A549 (cell line): ENCODE data around the gene GSC.

Experiments used
- BHLHE40 ChIP-seq: IDR thresholded peaks from 2 replicates; pipeline ENCODE4 v1.6.1; 2012; ENCODE audit warnings: low read depth, low read length, inconsistent platforms
- CTCF ChIP-seq: fragments of >200 bp; sonication (Bioruptor Twin); formaldehyde crosslinking; IDR thresholded peaks from 3 replicates; pipeline ENCODE4 v1.5.1; 2016
- ESRRA ChIP-seq: fragments of 150-350 bp; IDR thresholded peaks from 2 replicates; pipeline ENCODE4 v1.6.1; 2014; ENCODE audit warnings: mild to moderate bottlenecking, low read length, borderline replicate concordance
- PHF8 ChIP-seq: fragments of 200-600 bp; sonication (generic); IDR thresholded peaks from 2 replicates; pipeline ENCODE4 v1.6.1; 2016; ENCODE audit warnings: low read depth, mild to moderate bottlenecking, antibody characterized with exemption, moderate library complexity, borderline replicate concordance
- POLR2A ChIP-seq: IDR thresholded peaks from 2 replicates; pipeline ENCODE4 v1.6.1; 2012; ENCODE audit warnings: mild to moderate bottlenecking, low read length
- RFX5 ChIP-seq: fragments of 450-650 bp; IDR thresholded peaks from 2 replicates; pipeline ENCODE4 v1.7.1; 2014; ENCODE audit warnings: antibody characterized with exemption, mild to moderate bottlenecking, moderate library complexity
- SMC3 ChIP-seq: fragments of >200 bp; sonication (Bioruptor Twin); formaldehyde crosslinking; IDR thresholded peaks from 3 replicates; pipeline ENCODE4 v1.6.1; 2018; ENCODE audit warnings: inconsistent platforms
- ZFP36 ChIP-seq: fragments of 450-650 bp; IDR thresholded peaks from 2 replicates; pipeline ENCODE4 v1.6.1; 2014; ENCODE audit warnings: borderline replicate concordance; ENCODE audit not compliant: partially characterized antibody

GRCh38 chr14:94770251-94770749 is 387 bp upstream of the GSC start:
- TF ChIP-seq ESRRA: no peak
- no peak for TF ChIP-seq BHLHE40
- no peak for TF ChIP-seq CTCF
- TF ChIP-seq SMC3: no peak
- TF ChIP-seq POLR2A: no peak
- no peak for TF ChIP-seq PHF8
- TF ChIP-seq RFX5: no peak
- no peak for TF ChIP-seq ZFP36
